HG03469 (cell line): ENCODE results near the gene CIDEB.

Experiments used
- ATAC-seq: cut with Tn5 transposase; IDR thresholded peaks from one replicate; pipeline ENCODE4 v1.9.1; 2021; ENCODE audit warnings: mild to moderate bottlenecking, moderate library complexity, moderate number of reproducible peaks; ENCODE audit not compliant: unreplicated experiment

CIDEB gene

GRCh38 chr14:24292118-24292807 lies 15.5 kb downstream of the CIDEB start:
- ATAC-seq = no peak

GRCh38 chr14:24291446-24292117 lies 16.2 kb downstream of the CIDEB start:
- ATAC-seq = no peak

DNA sequence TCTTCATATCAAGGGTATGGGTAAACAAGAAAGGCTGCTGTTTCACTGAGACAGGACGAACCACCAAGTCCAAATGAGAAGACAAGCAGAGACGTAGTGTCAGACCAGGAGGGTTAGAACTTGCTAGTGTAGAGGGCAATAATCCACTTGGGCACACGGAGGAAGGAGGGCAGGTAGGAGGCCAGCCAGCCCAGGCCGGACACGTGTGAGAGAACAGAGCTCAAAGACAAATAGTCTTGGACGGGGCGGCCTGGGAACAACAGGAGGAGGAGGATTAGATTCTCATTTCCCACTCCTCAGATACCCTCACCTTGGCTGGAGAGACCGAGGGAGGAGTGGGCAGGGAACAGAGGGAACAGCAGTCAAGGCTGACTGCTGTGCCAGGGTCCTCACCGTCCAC lies 17.0 kb downstream of the CIDEB start:
- no peak for ATAC-seq

DNA sequence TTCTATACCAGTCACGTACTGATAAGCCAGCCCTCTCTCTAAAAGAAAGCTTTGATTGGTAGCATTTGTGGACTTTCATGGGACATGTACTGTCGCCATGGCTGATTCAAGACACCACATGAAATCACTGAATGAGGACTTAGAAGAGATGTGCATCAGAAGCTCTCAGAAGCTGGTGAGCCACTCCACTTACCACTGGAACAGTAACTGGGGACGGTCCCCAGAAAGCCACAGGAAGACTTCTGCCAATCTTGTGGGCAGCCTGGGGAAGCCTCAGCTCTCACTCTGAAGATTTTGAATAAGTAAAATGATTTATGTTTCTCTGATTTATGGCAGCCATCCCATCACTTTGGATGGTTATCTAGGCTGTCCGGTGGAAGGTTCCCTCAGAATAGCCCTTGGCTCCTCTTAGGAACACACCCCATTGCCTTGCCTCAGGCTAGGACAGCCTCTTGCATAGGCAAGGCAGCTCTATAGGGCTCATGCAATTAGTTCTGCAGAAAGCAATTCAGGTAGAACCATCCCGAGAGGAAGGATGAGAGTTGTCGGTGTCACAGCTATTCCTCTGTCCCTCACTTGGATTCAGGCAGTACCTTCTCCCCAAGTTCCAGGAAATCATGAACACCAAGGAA lies 18.0 kb downstream of the CIDEB start:
- ATAC-seq = no peak

- no peak for ATAC-seq
Observed at GRCh38 chr14:24286996-24287395, 20.8 kb downstream of the CIDEB start.

- ATAC-seq = no peak
Observed at GRCh38 chr14:24285351-24285750, 22.4 kb downstream of the CIDEB start.

DNA sequence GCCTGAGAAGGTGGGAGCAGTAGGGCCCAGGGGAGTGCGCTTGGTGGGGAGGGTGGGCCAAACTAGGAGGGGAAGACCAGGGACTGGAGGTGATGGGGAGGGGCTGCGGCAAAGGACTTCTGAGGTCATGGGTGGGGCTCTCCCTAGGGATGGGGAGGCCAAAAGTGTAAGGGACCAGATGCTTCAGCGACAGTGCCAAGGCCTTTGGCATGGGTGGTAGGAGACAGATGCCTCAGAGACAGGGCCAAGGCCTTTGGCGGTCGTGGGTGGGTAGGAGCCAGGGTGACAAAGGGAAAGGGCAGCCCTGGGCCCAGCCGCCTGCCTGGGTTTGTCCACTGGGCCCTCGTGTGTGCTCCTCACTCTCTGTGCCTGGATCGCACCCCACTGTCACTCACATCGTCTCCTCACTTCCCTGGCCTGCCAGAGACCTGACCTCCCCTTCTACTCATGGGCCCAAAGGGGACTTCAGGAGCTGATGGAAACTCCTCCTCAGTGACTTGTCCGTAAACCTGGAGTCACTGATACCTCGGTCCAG lies 23.2 kb downstream of the CIDEB start:
- no peak for ATAC-seq

DNA sequence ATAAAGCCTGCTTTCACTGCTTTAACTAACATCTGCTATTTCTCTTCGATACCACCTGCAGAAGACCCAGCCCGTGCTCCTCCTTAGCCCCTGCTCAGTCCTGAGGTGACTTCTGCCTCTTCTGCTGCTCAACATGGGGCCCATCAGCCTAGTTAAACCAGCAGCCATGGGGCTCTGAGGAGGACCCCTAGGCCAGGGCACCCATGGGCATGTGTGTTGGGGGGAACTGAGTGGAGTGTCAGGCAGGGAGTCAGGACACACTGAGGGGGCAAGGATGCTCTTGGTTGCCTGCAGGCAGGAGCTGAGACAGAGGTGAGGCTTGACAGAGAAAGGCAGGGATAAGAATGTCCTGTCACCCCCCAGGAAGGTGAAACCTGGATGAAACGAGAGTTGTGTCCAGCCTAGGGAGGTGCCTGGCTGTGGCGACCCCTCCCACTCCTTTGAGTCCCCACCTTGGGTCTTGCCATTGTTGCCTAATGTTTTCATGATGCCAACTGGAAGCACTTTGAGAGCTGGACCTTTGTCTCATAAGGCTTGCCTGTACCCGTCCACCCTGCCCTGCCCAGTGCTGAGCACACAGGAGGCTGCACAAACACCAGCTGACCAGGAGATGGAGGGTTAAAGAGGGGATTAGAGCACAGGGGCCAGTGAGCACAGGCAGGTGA lies 23.8 kb downstream of the CIDEB start:
- ATAC-seq = no peak

GRCh38 chr14:24282736-24283135 lies 25.0 kb downstream of the CIDEB start:
- no peak for ATAC-seq

DNA sequence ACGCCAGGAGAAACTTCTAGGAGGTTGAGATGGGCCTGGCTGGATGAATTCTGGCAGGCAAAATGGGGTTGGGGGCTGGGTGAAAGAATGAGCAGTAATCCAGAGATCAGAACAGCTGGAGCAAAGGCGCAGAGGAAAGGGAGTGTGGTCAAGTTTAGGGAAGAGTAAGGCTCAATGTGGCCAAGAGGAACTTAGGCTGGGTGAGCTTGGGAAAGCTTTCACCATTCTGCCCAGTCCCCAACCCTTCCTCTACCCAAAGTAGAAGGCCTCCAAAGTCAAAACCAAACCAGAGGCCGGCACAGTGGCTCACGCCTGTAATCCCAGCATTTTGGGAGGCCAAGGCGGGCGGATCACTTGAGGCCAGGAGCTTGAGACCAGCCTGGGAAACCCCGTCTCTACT lies 26.1 kb downstream of the CIDEB start:
- ATAC-seq = no peak

- ATAC-seq = no peak
Observed at GRCh38 chr14:24280797-24281460, 26.8 kb downstream of the CIDEB start.

DNA sequence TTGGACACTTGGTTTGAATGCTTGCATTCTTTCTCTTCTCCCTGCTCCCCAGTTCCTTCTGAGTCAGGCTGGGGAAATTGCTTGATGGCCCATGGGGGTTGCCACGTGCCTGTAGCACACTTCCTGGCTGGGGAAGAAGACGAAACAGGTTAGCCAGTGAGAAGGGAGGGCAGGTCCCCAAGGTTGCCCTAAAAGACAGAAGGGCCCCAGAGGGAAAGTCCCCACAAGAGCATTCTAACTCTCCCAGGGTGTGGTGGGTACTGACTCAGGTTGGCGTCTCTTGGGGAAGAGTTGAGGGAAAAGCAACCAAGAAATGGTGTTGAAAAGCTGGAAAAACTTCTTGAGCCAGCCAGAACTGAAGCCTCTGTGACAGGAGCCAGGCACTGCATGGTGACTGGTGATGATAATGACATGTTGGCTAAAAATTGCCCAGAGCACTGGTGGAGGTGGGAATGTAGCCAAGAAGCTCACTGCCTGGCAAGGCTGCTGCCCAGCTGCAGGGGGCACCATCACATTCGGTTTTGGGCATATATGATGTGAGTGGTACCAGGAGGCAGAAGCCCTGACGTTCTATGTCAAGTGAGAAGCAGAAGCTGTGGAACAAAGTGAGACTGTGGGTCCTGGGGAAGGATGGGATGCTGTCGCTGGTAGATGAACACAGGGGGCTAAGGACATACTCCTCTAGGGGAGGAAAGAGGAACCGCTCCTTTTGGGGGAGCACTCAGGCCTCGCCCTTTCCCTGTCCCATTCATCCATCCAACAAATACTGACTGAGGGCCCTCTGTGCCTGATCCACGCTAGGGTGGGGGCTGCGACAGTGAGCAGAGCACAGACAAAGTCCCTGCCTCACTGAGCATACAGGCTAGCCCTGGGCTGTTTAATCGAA lies 28.2 kb downstream of the CIDEB start:
- peak; percentile 44 for ATAC-seq

GRCh38 chr14:24278424-24278823 lies 29.4 kb downstream of the CIDEB start:
- ATAC-seq = no peak

- ATAC-seq = no peak
Observed at GRCh38 chr14:24277606-24278321, 30.0 kb downstream of the CIDEB start.

DNA sequence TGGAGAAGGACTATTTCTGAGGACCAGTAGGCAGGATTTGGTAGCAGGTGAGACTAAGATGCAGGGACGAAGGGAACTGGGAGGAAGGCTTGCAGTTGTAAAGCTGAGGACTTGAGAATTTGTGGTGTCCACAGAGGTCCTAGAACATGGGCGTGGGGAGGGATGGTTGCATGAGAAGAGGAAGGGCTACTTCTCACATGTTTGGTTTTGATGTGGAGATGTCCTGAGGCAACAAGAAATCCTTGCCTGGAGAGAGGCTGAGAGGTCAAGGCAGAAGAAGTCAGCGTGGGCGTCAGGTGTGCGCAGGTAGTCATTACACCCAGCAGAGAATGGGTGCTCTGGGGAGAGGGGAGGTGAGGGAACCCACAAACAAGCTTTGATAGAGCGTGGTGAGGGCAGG lies 30.7 kb downstream of the CIDEB start:
- no peak for ATAC-seq

DNA sequence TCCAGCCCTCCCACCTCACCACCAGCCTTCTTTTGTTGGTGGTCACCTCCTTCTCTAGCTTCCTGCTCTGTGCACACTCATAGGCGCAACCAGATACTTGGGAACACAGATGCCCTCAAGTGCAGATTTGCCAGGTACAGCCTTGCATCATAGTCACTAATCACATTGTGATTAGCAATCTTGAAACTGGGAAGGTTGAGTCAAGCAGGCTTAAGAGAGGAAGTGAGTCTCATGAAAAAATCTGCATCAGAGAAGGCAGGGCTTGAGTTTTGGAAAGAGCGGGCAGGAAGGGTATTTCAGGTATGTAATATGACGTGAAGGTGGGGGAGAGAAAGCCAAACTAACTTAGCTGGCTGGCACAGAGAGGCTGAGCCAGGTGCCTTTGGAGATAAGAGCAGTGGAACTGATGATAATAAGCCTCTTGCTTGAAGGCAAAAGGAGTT lies 33.7 kb downstream of the CIDEB start:
- peak; percentile 37 for ATAC-seq

DNA sequence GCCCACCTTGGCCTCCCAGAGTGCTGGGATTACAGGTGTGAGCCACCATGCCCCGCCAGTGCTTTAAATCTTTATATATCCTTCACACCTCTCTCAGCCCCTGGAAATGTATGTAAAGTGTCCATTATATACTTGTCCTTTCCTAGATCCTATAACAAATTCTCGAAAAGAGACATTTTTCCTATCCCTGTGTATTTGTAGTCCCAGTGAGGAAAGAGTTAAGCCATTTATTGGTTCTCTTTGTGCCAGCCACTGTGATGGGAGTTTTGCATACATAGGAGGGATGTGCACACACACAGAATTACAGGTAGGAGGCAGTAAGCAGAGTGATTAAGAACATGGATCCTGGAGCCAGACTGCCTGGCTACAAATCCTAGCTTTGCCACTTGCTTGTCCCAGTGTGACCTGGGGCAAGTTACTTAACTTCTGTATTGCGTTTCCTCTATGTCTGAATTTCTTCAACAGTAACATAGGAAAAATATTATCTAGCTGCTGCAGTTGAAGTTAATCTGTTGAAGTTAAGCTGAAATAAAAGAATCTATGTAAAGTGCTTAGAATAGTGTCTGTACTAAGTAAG lies 34.3 kb downstream of the CIDEB start:
- no peak for ATAC-seq

GRCh38 chr14:24272467-24272866 lies 35.3 kb downstream of the CIDEB start:
- ATAC-seq = no peak

DNA sequence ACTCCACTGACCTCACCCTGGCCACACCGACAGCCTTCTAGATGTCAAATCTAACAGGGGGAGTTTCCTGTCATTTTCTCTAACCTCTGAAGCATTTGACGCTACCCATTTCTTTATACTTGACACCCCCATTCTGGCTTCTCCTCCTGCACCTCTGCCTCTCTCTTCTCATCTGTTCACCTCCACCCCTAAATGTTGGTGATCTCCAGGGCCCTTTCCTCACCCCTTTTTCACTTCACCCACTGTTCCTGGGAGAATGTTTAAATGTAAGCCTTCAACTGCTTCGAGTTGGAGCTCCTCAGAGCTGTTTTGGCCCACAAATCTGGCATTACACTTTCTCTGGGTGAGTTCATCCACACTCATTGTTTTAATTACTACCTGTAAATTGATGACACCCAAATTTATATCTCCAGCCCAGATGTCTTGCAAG lies 35.9 kb downstream of the CIDEB start:
- ATAC-seq = no peak
